GM18498 (cell line): ENCODE data around the gene C1QTNF12.

ENCODE experiments used
- ATAC-seq: cut with Tn5 transposase; IDR thresholded peaks from one replicate; pipeline ENCODE4 v1.9.1; 2021; ENCODE audit warnings: mild to moderate bottlenecking, moderate library complexity; ENCODE audit not compliant: unreplicated experiment

Gene C1QTNF12

GRCh38 chr1:1215881-1216605 is 30.5 kb downstream of the C1QTNF12 start:
- no peak for ATAC-seq

- no peak for ATAC-seq
Measured at GRCh38 chr1:1215080-1215676, 31.3 kb downstream of the C1QTNF12 start.

GRCh38 chr1:1213345-1214265 is 32.9 kb downstream of the C1QTNF12 start, which contains the start of gene TNFRSF4:
TSS of gene TNFRSF4 (minus strand) at chr1:1214153. CDS start at chr1:1214127, 26 bp downstream.
- no peak for ATAC-seq

- ATAC-seq, result no peak
Measured at GRCh38 chr1:1212780-1213344, 33.7 kb downstream of the C1QTNF12 start.

GRCh38 chr1:1211541-1212441 is 34.7 kb downstream of the C1QTNF12 start:
- no peak for ATAC-seq

- no peak for ATAC-seq
Measured at GRCh38 chr1:1210726-1211540, 35.6 kb downstream of the C1QTNF12 start.

GRCh38 chr1:1208713-1209433 is 37.6 kb downstream of the C1QTNF12 start:
- ATAC-seq, result no peak

GRCh38 chr1:1207571-1207892 is 39.0 kb downstream of the C1QTNF12 start:
- no peak for ATAC-seq

GRCh38 chr1:1206966-1207531 is 39.5 kb downstream of the C1QTNF12 start:
- ATAC-seq, result no peak

GRCh38 chr1:1206376-1206965 is 40.1 kb downstream of the C1QTNF12 start, which contains the start of gene TNFRSF18:
TSS of gene TNFRSF18 (minus strand) at chr1:1206592. CDS start at chr1:1206571, 21 bp downstream.
- no peak for ATAC-seq

GRCh38 chr1:1205769-1206375 is 40.6 kb downstream of the C1QTNF12 start:
- ATAC-seq, result no peak

- no peak for ATAC-seq
Measured at GRCh38 chr1:1204998-1205768, 41.3 kb downstream of the C1QTNF12 start.

- ATAC-seq, result no peak
Measured at GRCh38 chr1:1204425-1204920, 42.0 kb downstream of the C1QTNF12 start.

- ATAC-seq, result no peak
Measured at GRCh38 chr1:1203561-1204424, 42.7 kb downstream of the C1QTNF12 start.

- no peak for ATAC-seq
Measured at GRCh38 chr1:1202831-1203560, 43.5 kb downstream of the C1QTNF12 start.
